ENCODE data around the gene PAM. TPM values are rescaled to one million over a fixed set of nuclear protein-coding genes. Genes with fewer than 3 reads are reported as not detected.

The PAM gene
- total RNA-seq, 2 experiments from 2014 or later = 15.1 to 16.1 TPM

DNA sequence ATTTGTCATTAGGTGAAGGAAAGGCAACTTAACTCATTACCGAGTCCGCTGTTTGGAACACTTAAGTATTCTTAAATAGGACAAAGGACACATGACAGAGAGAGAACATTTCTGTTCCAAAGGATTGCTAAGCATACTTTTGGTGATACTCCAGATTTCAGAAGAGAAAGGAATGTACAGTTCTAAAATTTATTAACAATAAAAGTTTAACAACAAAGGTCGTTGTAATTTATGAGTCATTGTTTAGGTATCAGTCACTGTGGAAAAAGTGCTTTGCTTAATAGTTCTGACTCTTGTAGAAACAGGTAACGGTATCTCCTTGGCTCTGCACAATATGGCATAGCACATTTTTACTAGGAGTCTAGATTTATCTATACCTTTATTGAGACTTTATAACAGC is 36.3 kb upstream of the PAM start:
- H3K27ac Mint-ChIP-seq = no peak overlapping the region
- peaks cover 4% of the 10 kb centered on the region for H3K9me3 Mint-ChIP-seq
- H3K4me1 ChIP-seq (ENCODE audit: insufficient read depth, low read length) = no peaks in the 10 kb centered on the region
- peaks cover 0 to 6% of the 10 kb centered on the region in 2 experiments for H3K9me3 ChIP-seq (ENCODE audit: control insufficient read depth in 1 of 2, insufficient read depth in 1 of 2, low read length in 2 of 2)
- no peaks in the 10 kb centered on the region for H3K4me1 Mint-ChIP-seq (ENCODE audit: low read depth)
- ChIA-PET POLR2A (no interaction called here), CTCF (no interaction called here)
- no peak for ATAC-seq (ENCODE audit: poor library complexity)
- no peak for TF ChIP-seq CTCF (IDR thresholded peaks at IDR 0.05)
- no peak for DNase-seq
- no peak overlapping the region for H3K4me3 Mint-ChIP-seq
- no peak overlapping the region for H3K4me3 ChIP-seq (ENCODE audit: low read length)
- peaks cover 10% of the 10 kb centered on the region for H3K27me3 Mint-ChIP-seq
- intact Hi-C loops (cut with DNase I, micrococcal nuclease) = no loop called here
- H3K36me3 ChIP-seq (ENCODE audit: insufficient read depth, low read length) = no peaks in the 10 kb centered on the region
- H3K27me3 ChIP-seq (ENCODE audit: control insufficient read depth in 1 of 2, insufficient read depth in 2 of 2, low read length in 2 of 2) = peaks cover 0 to 9% of the 10 kb centered on the region in 2 experiments
- H3K36me3 Mint-ChIP-seq (ENCODE audit: low read depth) = no peaks in the 10 kb centered on the region
- H3K27ac ChIP-seq (ENCODE audit: low read depth in 1 of 2, low read length in 2 of 2) = no peak overlapping the region

GRCh38 chr5:102719886-102720285 is 35.2 kb upstream of the PAM start:
- H3K4me1 ChIP-seq (ENCODE audit: insufficient read depth, low read length) = no peaks in the 10 kb centered on the region
- intact Hi-C loops (cut with DNase I, micrococcal nuclease) = no loop called here
- H3K27ac ChIP-seq (ENCODE audit: low read depth in 1 of 2, low read length in 2 of 2) = no peak overlapping the region
- Mint-ChIP-seq H3K4me1 (ENCODE audit: low read depth) (no peaks in the 10 kb centered on the region), H3K36me3 (ENCODE audit: low read depth) (no peaks in the 10 kb centered on the region), H3K4me3 (no peak overlapping the region), H3K27me3 (peaks cover 10% of the 10 kb centered on the region), H3K27ac (no peak overlapping the region), H3K9me3 (peaks cover 4% of the 10 kb centered on the region)
- CTCF ChIA-PET = no interaction called here
- H3K9me3 ChIP-seq (ENCODE audit: control insufficient read depth in 1 of 2, insufficient read depth in 1 of 2, low read length in 2 of 2) = peaks cover 0 to 6% of the 10 kb centered on the region in 2 experiments
- TF ChIP-seq CTCF (IDR thresholded peaks at IDR 0.05) = no peak
- no peak for ATAC-seq (ENCODE audit: poor library complexity)
- H3K4me3 ChIP-seq (ENCODE audit: low read length) = no peak overlapping the region
- POLR2A ChIA-PET = no interaction called here
- no peak for DNase-seq
- no peaks in the 10 kb centered on the region for H3K36me3 ChIP-seq (ENCODE audit: insufficient read depth, low read length)
- H3K27me3 ChIP-seq (ENCODE audit: control insufficient read depth in 1 of 2, insufficient read depth in 2 of 2, low read length in 2 of 2) = peaks cover 0 to 6% of the 10 kb centered on the region in 2 experiments

DNA sequence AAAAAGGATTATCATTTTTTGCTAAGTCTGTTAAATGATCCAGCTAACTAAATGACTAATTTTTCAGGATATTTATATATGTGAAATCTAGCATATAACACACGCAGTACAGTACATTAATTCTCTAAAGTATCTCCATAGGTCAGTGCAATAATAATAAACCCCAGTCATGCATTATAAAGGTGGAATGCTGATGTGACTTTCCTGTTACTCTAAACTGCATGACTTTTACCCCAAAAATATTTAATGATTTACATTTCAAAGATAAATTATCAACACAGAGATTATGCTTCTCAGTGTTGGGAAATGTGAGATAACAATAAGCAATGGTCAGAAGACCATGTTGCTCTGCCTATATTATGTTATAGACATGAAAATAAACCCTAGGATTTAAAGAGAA is 34.1 kb upstream of the PAM start:
- no peak for DNase-seq
- TF ChIP-seq CTCF (IDR thresholded peaks at IDR 0.05) = no peak
- intact Hi-C loops (cut with DNase I, micrococcal nuclease) = no loop called here
- Mint-ChIP-seq H3K27me3 (peaks cover 10% of the 10 kb centered on the region), H3K4me1 (ENCODE audit: low read depth) (no peaks in the 10 kb centered on the region), H3K36me3 (ENCODE audit: low read depth) (no peaks in the 10 kb centered on the region), H3K9me3 (peaks cover 4% of the 10 kb centered on the region), H3K4me3 (no peak overlapping the region), H3K27ac (no peak overlapping the region)
- no peak for ATAC-seq (ENCODE audit: poor library complexity)
- CTCF ChIA-PET = no interaction called here
- peaks cover 0 to 6% of the 10 kb centered on the region in 2 experiments for H3K9me3 ChIP-seq (ENCODE audit: control insufficient read depth in 1 of 2, insufficient read depth in 1 of 2, low read length in 2 of 2)
- no peaks in the 10 kb centered on the region for H3K4me1 ChIP-seq (ENCODE audit: insufficient read depth, low read length)
- no peak overlapping the region for H3K4me3 ChIP-seq (ENCODE audit: low read length)
- H3K27me3 ChIP-seq (ENCODE audit: control insufficient read depth in 1 of 2, insufficient read depth in 2 of 2, low read length in 2 of 2) = peaks cover 0 to 6% of the 10 kb centered on the region in 2 experiments
- POLR2A ChIA-PET = no interaction called here
- no peaks in the 10 kb centered on the region for H3K36me3 ChIP-seq (ENCODE audit: insufficient read depth, low read length)
- H3K27ac ChIP-seq (ENCODE audit: low read depth in 1 of 2, low read length in 2 of 2) = no peak overlapping the region

All from CD4-positive, alpha-beta T cell (primary cell).